HG03439 (cell line): ENCODE results near the gene OBP2A.

Experiments
- ATAC-seq: cut with Tn5 transposase; IDR thresholded peaks from one replicate; pipeline ENCODE4 v1.9.1; 2021; ENCODE audit warnings: mild to moderate bottlenecking, moderate library complexity; ENCODE audit not compliant: unreplicated experiment

OBP2A gene

DNA sequence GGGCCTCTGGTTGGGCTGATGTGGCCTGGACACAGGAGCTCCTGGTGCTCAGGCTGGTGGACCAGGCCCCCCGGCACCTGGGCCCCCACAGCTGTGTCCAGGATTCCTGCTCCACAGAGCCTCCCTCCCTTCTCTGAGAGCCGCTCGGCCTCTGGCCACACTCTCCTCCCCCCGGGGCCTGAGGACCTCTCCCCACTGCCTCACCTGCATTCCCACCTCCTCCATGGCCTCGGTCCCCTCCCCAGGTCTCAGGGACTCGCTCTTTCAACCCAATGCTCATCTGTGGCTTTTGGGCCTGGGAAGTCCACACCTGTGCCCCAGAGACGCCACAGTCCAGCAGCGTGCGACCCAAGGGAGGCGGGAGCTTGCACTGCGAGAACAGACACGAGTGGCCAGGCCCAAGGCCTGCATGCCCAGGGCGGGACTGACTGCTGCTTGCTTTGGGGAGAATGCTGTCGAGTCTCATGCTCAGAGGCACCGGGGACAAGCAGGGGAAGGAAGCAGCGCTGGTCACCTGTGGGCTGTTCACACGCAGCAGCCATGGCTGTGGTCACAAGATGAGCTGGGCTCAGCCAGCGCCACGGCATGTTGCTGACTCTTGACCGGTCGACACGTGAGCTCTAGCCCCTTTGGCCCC, 30.2 kb downstream of the OBP2A start:
- no peak for ATAC-seq

DNA sequence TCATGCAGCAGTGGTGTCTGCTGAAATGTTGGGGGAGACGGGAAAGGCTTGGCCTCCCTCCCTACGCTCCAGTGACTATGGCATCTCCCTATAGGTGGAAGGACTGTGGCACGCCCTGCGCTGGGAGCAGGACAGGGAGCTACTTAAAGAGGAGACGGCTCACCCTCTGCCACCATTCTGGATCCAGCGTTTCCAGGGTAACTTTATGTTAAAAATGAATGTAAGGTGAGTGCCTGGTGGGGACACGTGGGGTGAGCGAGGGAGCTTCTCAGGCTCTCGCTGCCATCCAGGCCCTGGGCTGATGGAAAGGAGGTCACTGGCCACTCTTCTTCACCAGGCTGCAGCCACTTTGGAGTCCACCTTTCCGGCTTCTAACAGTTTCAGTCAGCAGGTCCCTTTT, 31.3 kb downstream of the OBP2A start:
- no peak for ATAC-seq

GRCh38 chr9:135579356-135579755, 33.4 kb downstream of the OBP2A start:
- ATAC-seq, result no peak

- ATAC-seq, result no peak
Measured at GRCh38 chr9:135579889-135580660, 34.1 kb downstream of the OBP2A start.

- no peak for ATAC-seq
Measured at GRCh38 chr9:135580664-135581380, 34.9 kb downstream of the OBP2A start.

DNA sequence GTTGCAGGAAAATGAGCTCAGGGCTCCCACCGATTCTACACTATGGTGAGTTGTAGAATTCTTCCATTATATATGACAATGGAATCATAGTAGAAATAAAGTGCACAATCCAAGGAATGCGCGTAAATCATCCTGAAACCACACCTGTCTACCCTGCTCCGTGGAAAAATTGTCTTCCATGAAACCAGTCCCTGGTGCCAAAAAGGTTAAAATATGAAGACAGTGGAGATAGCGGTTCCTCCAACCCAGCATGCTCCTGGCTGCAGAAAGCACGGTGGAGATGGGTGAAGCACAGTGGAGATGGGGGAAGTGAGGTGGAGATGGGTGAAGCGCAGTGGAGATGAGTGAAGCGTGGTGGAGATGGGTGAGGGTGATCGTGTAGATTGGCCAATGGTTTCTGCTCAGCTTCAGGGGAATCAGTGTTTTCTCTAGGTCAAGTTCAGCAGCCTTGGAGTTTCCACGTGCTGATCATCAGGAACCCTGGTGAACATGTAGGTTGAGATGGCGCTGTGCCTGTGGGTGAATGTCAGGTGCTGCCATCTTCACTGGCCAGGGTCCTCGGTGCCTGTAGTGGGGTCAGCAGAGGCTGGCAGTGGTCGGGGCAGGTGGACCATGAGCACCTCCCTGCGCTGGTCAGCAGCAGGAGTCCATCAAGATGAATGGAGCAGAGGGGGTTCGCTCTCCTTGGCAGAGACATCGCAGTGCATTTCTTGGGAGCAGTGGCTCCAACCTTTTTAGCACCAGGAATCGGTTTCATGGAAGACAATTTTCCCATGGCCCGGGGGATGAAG, 35.9 kb downstream of the OBP2A start:
- ATAC-seq, result no peak

DNA sequence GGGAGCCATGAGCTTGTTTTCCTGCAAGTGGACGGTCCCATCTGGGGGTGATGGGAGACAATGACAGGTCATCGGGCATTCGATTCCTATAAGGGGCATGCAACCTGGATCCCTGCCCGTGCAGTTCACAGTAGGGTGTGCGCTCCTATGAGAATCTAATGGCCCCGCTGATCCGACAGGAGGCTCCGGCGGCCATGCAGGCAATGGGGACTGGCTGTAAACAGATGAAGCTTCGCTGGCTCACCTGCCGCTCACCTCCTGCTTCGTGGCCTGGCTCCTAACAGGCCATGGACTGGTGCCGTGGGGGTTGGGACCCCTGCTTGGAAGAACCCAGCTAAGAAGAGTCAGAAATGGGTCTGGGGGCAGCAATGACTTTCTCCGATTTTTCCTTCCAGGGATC, 36.6 kb downstream of the OBP2A start:
- no peak for ATAC-seq

DNA sequence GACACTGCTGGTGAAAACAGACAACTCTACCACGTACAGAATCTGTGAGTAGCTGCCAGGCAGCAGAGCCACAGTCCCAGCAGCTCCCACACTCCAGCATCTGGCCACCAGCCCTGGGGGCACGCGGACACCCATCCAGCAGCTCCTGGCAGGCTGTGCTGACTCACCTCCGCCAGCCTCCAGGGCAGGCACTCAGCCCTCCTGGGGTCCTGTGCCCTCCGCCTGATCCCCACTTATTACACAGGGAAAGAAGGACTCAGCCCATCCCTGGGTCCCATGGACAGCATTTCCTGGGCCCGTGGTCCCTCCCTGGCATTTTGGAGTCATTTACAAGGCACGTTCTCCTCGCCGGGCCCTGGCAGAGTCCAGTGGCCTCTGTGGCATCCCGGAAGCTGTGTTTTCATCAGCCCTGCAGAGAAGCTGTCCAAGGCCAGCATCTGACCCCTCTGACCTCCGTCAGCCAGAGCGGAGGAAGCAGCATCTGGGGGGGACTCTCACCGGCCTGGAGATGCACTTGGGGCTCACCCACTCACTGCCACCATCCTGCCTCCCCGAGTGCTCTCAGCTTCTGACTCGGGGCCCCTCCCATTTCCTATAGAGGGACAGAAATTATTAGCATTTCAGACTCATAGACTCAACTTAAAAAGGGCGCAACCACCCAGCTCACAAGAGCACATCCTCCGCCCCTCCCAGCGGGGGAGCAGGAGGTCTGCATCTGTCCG, 37.2 kb downstream of the OBP2A start:
- ATAC-seq, result no peak

- ATAC-seq, result no peak
Measured at GRCh38 chr9:135583688-135584011, 37.7 kb downstream of the OBP2A start.

DNA sequence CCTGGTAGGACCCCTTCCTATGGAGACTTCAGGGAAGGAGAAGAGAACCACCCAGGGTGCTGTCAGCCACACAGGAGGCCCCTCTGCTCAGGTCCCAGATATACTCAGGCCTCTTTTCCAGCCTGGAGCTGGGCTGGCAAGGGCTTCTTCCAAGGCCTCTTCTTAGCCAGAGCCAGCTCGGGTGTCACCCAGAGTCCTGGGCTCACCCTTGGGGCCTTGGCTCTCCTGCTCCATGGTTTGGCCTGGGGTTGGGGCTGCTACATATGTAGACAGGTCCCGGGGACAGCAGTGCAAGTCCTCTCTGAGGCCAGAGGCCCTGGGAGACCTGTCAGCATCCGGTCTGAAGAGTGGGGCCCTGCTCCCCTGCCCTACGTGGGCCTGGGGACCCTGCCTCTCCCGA, 38.4 kb downstream of the OBP2A start:
- ATAC-seq, result no peak

GRCh38 chr9:135584934-135585333, 39.0 kb downstream of the OBP2A start:
- ATAC-seq, result no peak

GRCh38 chr9:135586601-135587109, 40.7 kb downstream of the OBP2A start:
- no peak for ATAC-seq

DNA sequence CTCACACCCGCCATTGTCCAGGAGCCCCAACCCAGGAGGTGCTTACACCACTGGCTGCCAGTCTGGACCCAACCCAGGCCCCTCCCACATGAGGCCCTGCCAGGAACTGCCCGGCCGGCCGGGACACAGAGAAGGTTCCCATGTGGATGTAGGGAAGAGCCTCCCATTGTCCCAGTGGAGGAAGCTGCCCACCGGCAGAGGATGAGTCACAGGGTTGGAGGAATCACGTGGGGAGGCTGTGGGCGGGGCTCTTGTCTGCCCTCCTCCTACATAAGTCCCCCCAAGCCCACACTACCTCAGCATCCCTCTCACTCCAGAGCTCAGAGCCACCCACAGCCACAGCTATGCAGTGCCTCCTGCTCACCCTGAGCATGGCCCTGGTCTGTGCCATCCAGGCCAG, 41.7 kb downstream of the OBP2A start:
- ATAC-seq, result no peak

DNA sequence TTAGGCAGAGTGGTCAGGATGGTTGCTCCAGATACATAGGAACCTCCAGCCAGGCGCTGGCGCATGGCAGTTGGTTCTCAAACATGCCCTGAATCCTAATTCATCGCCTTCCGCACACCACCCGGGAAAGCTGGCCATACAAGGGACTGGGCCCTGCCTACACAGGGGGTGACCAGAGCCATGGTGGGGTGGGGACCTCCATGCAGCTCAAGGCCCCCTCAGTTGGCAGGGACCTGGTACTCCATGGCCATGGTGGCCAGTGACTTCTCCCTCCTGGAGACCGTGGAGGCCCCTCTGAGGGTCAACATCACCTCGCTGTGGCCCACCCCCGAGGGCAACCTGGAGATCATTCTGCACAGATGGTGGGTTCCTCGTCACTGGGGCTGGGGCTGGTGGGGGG, 42.4 kb downstream of the OBP2A start:
- ATAC-seq, result no peak

- no peak for ATAC-seq
Measured at GRCh38 chr9:135588886-135589595, 43.1 kb downstream of the OBP2A start.

- no peak for ATAC-seq
Measured at GRCh38 chr9:135589596-135590485, 43.9 kb downstream of the OBP2A start.

DNA sequence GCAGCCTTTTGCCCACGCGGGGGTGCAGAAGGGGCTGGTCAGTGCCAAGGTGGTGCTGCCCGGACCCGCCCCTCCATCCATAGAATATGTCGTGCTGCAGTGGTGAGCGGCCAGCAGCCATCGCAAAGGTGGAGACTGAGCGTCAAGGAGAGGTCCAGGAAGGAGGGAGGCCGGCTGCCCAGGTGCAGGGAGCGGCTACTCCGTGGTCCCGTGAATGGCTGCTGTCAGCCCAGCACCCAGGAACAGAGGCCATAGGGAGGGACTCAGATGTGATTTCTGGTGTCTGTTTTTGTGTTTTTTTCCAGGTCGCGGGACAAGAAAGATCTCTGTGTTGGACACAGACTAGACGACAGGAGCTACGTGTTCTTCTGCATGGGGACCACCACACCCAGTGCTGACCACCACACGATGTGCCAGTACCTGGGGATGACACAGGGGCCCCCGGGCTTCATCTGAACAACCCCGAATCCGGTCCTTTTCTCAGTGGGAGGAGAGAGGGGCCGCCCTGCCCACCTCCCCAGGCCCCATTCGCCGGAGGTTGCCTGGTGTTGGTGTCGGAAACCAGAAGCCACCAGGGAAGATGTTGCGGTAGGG, 44.7 kb downstream of the OBP2A start:
- no peak for ATAC-seq

DNA sequence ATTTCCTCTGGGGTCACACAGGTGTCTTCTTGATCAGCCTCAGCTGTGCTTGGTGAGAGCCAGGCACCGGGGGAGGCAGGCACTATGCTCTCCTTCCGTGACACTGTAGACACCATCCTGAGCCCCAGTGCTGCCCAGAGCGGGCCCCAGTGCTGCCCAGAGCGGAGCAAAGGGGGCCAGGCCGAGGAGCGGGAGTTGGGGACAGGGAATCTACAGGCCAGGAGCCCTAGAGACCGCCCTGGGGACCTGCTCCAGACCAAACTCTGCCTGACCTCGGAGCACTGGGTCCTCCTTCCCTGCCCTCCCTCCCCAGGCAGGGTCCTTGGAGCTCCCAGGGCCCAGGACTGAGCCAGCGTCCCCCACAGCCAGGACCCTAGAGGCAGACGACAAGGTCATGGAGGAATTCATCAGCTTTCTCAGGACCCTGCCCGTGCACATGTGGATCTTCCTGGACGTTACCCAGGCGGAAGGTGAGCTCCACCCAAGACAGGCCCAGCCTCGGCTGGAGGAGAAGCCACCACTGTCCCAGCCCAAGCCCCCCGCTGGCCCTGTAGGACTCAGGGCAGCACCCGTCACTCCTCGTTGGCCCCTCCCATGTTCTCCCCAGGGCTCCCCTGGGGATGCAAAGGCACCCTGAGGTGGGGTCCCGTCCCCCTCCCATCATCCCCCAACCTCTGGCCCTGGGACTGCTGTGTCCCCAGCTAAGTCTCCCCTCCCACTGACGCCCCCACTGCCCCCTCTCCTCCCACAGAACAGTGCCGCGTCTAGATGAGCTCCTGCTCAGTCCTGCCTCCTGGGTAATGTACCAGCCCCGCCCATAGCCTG, 45.8 kb downstream of the OBP2A start:
- no peak for ATAC-seq
